ENCODE measurements around the gene ADAMTSL4.

ADAMTSL4 gene

DNA sequence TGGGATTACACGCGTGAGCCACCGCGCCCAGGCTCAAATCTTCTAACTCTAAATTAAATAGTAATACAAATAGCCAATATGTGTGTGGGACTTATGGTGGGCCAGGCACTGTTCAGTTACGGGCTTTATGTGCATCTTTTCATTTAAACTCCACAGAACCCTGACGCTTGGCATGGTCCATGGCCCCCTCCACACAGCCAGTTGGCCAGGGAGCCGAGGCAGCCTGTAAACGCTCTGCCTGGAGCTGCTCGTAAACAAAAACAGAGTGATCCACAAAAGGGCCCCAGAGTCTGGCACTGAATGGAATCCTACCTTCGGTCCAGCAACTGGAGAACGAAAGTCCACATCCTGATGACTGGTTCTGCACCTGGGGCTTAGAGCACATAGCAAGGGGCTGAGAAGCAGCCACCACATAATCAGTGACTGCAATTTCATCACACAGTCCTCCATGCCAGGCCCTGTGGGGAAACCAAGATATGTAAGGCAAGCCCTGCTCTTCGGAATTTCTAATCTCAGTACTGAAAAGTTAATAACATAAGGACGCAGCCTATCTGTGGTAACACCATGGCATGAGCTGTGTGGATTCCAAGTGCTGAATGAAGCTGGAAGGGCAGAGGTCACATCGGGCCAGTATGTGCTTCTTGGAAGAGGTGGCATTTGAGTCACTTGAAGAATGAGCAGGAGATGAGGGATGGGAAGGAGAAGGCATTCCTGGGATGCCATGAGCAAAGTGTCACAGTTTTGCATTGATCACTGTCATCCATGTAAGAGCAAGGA lies 13.5 kb upstream of the ADAMTSL4 start:
- DNase-seq (ENCODE audit: low spot score): no peak

DNA sequence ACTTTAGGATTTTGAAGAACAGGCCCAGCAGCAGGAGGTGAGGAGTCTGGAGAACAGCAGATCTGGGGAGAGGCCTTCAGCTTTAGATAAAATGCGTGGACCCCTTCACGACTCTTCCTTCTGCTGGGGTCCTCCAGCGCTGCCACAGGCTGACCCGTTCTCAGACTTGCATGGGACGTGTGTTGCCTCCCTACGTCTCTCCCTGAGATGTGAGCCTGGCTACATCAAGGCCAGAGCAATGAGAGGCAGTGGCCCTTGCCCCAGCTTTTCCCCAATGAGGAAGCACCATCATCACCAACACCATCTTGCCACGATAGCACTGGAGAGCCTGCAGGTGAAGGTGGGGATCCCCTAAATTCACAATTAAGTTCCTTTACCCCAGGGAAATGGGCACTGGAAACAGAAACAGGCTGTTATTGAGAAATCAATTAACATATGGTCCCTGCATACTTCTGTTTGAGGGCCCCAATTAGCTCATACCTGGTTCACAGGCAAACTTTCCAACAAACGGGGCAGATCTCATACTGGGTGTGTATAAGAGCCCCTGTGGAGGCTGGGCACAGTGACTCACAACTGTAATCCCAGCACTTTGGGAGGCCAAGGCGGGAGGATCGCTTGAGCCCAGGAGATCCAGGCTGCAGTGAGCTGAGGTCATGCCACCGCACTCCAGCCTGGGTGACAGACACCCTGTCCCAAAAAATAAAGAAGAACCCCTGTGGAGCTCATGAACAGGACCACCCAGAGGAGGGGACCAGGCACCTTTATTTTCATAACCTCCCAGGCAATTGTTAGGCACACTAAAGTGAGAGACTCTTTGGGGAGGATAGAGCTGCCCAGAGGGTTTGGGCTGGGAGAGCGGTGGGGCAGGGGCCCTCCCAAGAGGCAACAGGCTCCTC lies 12.1 kb upstream of the ADAMTSL4 start:
- no peak for DNase-seq (ENCODE audit: low spot score)

DNA sequence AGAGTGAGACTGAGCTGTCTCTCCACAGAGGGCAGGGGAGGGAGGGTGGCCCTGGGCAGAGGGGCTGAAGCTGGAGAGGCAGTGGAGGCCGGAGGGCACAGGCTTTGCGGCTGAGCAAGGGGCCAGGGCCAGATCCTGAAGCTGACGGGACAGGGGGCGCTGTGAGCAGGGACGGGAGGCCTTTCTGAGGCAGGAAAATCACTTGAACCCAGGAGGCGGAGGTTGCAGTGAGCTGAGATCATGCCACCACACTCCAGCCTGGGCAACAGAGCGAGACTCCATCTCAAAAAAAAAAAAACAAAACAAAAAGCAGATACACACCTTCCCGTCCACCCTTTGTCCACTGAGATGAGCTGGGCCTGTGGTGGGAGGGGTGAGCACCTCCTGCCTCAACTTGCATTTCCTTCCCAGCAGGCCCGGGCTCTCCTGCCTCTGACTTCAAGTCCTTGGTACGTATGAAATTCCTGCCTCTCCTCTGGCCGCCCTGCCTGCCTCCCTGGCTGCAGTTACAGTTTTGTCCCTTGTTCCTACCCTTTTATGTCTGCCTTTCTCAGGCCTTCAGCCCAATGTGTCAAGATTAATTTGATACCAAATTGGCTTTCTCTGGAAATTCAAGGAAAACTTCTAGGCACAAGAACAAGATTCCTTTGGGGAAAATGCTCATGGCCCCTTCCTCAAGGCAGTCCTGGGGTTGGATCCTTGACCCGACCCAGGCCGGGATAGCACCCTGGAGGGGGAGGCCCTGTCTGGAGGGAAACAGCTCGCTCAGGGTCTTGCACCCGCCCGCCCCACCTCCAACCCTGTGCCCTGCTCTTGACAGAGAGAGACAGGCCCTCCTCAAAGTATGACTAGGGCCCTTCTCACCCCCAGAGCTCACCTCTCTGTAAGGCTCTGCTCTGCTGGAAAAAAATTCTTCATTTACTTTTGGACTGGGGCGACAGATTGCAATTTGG lies 11.2 kb upstream of the ADAMTSL4 start:
- DNase-seq (ENCODE audit: low spot score): no peak

DNA sequence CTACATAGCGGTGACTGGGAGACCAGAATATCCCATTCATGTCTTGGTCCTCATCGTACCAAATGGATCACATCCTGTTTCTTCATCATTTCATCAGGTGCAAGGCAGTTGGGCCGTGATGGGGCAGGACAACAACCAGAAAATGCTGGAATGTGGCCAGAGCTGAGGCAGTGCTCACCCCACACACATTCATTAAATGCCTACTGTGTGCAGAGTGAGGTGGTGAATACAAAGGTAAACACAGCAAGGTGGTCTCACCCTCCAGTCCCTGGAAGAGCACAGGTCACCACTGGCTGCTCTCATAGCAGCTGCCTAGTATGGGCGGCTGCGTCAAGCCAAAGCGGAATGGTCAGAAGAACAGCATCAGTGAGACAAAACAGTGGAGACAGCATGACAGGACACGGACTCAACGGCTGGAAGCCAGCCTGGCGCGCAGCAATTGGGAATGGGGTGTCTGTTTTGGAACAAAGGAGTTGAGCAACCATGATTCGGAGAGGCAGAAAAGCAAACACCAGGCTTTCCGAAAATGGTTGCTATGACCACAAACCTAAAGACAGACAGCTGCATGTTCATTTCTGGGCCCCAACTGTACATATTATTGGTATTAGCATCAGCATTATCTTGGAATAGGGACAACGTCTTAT lies 5.6 kb upstream of the ADAMTSL4 start:
- DNase-seq (ENCODE audit: low spot score): no peak

DNA sequence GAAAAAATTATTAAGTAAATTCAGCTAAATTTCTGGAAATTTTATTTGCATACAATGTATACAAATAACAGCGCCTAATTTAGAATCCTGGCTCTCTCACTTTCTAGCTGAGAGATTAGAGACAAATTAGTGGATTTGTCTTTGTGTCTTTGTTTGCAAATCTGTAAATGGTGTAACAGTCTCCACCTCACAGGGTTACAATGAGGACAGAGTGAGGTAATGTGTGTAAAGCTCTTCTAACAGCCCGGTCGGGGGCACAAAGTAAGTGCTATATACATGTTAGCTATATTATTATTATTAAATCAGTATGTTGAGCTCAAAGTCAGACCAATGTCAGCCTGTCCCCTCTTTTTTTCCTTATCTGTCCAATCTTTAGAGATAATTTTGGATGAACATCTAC lies 5.0 kb upstream of the ADAMTSL4 start:
- no peak for DNase-seq (ENCODE audit: low spot score)

DNA sequence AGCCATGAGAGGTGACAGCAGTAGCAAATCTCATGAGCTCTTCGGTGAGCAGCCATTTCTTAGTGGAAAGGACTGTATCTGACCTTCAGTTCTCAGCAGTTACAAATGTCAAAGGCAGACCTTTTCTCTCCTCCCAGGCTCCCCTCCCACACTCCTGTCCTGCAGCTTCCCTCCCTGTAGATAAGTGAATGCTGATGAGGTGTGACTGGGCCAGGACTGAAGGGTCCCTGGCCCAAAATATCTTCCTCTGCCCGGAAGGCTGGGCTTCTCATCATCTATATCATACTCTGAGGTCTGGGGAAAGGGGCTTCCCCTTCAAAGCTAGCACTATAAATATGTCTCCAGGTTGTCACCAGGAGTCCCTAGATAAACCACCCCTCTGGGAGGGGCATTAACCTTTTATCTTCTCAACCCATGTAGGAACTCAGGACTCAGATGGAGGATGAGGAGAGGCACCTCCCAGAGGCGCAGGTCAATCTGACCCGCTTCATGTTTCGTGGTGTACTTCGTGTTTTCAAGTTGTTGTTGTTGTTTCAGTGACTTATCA lies 3.6 kb upstream of the ADAMTSL4 start:
- DNase-seq (ENCODE audit: low spot score): no peak

DNA sequence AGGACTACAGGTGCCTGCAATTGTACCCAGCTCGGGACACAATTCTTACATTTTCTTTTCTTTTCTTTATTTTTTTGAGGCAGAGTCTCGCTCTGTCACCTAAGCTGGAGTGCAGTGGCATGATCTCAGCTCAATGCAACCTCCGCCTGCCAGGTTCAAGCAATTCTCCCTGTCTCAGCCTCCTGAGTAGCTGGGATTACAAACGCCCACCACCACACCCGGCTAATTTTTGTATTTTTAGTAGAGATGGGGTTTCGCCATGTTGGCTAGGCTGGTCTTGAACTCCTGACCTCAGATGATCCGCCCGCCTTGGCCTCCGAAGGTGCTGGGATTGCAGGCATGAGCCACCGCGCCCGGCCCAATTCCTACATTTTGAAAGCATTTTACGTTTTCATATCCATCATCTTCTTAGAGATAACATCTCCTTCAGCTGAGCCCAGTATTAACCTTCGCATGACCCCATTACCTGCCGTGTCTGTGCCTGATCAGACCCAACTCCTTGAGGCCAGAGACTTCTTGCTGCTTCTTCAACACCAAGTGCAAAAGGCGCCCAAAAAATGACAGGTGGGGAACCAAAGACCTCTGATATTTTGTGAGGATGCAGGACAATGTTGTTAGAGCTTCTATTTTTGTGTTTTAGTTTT lies 2.8 kb upstream of the ADAMTSL4 start:
- DNase-seq (ENCODE audit: low spot score): no peak

DNA sequence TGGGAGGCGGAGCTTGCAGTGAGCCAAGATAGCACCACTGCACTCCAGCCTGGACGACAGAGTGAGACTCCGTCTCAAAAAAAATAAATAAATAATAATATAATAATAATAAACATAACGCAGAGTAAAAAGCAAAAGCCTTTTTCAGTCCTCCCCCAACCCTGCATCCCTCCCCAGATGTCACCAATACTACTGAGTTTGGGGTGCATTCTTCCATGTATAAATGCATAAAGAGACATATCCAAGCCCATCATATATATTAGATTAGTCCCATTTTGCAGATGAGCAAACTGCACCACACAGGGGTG lies 930 bp upstream of the ADAMTSL4 start:
- no peak for DNase-seq (ENCODE audit: low spot score)

DNA sequence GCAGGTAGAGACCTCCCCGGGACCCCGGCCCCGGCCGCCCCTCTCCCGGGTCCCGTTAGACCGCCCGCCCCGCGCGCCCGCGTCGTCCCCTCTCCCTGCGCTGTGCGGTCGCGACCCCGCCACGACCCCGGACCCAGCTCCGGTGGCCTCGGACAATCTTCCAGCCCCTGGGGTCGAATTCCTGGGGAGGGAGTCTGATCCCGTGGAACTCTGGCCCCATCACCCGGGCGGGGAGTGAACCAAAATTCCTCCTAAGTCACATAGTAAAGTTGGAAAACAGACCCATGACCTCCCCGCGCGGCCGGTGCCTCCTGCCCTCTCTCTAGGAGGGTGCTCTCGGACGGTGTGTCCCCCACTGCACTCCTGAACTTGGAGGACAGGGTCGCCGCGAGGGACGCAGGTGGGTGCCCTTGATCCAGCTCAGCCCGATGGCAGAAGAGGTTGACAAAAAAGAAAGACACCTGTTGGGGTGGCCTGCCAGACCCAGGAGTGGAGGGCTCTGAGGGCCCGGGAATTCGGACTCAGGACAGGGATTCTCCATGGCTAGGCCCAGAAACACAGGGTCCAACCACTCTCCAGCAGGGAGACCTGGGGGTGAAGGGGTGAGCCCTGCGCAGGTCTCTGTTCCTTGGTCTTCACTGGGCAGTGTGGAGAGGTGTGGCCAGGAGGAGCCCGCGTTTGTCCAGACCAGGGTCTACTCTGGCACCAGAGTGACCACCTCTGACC lies 451 bp downstream of the ADAMTSL4 start:
- no peak for DNase-seq (ENCODE audit: low spot score)

DNA sequence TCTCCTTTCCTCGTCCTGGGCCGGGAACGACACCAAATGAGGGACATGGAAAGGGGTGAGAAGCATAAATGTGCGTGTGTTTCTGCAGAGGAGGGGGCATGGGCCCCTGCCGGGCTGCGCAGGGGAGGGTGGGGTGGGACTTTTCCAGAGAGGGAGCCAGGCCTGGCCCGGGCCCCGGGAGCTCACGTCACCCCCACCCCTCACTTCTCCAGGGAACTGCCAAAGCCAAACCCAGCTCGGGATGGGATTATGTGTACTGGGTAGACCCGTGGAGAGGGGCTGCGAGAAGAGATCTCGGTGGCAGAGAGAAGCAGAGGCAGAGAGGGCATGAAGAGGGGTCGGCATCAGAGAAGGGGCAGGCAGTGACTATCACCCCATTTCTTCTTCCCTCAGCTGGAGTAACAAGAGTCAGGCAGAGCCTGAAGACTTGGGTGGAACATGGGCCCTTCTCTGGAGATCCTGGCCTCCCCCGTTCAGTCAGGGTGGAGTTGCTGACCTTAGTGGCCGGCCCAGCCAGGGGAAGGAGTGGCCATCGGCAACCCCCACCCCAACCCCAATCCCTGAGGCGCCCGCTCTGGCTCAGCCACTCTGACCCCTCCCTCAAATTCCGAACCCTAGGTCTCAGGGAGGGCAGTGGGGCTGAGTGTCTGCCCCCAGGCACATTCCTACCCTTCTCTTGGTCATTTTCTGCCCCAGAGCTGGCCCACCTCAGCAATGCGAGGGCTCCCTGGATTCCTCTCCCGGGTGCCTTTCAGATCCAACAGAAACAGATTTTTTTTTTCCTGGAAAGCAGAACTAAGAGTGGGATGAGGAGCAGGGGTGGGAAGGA lies 1.2 kb downstream of the ADAMTSL4 start:
- DNase-seq (ENCODE audit: low spot score): no peak

DNA sequence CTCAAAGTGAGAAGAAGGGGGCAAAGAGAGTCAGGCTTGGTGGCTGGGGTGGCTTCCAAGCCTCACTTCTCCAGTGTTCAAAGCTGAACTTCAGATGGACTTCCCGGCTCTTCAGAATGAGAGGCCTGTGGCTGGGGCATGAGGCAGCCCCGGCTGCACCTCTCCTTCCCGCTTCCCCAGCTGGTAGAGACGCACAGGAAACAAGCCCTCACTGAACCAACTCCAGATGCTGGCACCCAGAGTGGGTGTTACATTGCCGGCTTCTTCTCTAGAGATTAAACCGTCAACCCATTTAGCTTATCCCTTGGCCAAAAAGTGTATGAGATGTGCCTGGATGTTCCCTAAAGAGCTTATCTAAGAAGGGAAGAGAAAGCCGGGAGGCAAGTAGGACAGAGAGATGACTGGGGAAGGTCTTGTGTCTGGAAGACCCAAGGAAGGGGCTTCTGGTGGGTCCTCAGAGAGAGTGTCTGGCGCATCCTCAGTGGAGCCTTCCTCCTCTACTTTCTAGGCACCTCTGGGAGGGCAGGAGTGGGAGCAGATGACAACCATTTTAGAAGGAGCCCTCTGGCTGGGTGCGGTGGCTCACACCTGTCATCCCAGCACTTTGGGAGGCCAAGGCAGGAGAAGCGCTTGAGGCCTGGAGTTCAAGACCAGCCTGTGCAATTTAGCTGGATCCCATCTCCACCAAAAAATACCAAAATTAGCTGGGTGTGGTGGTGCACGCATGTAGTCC lies 2.0 kb downstream of the ADAMTSL4 start:
- no peak for DNase-seq (ENCODE audit: low spot score)

DNA sequence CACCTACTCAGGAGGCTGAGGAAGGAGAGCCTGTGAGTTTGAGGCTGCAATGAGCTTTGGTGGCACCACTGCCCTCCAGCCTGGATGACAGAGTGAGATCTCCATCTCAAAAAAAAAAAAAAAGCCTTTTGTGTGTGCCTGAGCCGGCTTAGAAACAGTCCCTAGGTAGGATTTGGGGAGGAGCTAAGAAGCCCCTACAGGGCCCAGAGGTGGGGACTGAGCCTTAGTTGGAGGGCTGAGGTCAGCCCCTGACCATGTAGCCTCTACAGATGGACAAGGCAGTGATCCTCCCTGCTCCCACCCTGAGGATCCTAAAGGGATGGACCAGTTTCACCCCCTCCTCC lies 2.5 kb downstream of the ADAMTSL4 start:
- DNase-seq (ENCODE audit: low spot score): no peak

DNA sequence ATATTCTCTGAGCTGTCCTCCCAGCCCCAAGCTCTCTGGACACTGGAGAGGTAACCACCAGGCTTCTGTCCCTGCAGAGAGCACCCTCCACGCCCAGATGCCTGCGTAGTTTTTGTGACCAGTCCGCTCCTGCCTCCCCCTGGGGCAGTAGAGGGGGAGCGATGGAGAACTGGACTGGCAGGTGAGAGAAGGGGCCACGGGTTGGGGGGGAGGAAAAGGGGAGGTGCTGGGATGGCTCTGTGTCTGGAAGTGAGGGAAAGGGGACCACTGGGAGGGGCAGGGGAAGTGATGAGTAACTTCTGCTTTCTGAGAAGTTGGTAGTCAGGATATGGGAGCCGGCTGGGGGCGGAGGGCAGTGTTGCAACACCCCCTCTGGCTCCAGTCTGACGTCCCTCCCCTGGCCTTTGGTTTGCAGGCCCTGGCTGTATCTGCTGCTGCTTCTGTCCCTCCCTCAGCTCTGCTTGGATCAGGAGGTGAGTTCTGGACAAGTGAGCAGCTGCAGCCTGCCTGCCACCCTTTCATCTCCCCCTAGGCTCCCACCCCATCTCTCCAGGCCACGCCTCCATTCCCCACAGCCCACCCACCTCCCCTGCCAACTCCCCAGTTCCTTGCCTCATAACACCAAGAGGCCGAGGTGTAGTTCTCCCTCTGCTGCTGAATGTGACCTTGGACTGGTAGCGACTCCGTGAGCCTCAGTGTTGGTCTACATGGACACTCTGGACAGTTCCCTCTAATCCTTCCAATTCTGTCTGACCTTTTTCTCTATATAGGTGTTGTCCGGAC lies 3.1 kb downstream of the ADAMTSL4 start:
- DNase-seq (ENCODE audit: low spot score): no peak

DNA sequence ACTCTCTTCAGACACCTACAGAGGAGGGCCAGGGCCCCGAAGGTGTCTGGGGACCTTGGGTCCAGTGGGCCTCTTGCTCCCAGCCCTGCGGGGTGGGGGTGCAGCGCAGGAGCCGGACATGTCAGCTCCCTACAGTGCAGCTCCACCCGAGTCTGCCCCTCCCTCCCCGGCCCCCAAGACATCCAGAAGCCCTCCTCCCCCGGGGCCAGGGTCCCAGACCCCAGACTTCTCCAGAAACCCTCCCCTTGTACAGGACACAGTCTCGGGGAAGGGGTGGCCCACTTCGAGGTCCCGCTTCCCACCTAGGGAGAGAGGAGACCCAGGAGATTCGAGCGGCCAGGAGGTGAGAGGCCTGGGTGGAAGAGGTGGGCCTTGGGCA lies 3.7 kb downstream of the ADAMTSL4 start:
- DNase-seq (ENCODE audit: low spot score): no peak

DNA sequence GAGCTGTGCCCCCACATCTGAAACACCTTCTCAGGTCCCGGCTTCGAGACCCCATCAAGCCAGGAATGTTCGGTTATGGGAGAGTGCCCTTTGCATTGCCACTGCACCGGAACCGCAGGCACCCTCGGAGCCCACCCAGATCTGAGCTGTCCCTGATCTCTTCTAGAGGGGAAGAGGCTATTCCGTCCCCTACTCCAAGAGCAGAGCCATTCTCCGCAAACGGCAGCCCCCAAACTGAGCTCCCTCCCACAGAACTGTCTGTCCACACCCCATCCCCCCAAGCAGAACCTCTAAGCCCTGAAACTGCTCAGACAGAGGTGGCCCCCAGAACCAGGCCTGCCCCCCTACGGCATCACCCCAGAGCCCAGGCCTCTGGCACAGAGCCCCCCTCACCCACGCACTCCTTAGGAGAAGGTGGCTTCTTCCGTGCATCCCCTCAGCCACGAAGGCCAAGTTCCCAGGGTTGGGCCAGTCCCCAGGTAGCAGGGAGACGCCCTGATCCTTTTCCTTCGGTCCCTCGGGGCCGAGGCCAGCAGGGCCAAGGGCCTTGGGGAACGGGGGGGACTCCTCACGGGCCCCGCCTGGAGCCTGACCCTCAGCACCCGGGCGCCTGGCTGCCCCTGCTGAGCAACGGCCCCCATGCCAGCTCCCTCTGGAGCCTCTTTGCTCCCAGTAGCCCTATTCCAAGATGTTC lies 4.3 kb downstream of the ADAMTSL4 start:
- DNase-seq (ENCODE audit: low spot score): no peak

DNA sequence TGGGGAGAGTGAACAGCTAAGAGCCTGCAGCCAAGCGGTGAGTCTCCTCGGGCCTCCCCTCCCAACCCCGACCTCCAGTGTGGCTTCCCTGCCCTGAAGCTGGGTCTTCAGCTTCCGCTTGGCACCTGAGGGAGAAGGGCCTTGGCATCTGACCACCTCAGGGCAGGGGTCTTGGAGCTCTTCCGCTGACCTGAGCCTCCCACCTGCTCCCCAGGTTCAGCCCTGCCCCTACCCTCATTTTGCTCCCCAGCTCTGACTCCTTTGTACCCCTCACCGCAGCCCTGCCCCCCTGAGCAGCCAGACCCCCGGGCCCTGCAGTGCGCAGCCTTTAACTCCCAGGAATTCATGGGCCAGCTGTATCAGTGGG lies 4.9 kb downstream of the ADAMTSL4 start:
- DNase-seq (ENCODE audit: low spot score): no peak

DNA sequence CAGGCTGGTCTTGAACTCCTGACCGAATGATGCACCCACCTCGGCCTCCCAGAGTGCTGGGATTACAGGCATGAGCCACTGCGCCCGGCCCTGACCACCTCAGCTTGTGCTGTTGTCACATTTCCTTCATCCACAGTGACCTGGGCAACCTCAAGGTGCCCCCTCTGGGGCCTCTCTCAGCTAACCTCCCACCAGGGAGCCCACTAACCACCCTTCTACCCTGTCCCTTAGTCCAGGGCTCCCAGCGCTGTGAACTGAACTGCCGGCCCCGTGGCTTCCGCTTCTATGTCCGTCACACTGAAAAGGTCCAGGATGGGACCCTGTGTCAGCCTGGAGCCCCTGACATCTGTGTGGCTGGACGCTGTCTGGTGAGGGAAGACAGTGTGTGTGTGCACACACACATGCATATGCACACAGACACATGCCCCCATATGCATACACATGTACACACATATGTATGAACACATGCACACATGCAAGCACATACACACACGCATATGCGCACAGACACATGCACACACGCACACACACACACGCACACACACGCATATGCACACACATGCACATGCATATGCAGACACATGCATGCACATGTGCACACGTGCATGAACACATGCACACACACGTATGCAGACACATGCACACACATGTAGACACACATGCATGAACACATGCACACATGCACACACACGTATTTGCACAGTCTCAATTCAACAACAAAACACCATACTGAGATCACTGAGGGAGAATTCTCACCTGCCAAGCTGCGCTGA lies 6.2 kb downstream of the ADAMTSL4 start:
- DNase-seq (ENCODE audit: low spot score): no peak

Data from CD4-positive, alpha-beta T cell treated with Interleukin-6 at 100 ng/mL for 8 hours (primary cell).